Kidney epithelial cell (primary cell): ENCODE measurements around the gene ADCY3. TPM values are rescaled to one million over a fixed set of nuclear protein-coding genes. Genes with fewer than 3 reads are reported as not detected.

Experiments used
- DNase-seq: peaks from one replicate; pipeline ENCODE4 v3.0.0-alpha.2; 2010; ENCODE audit warnings: low read depth
- H3K27me3 ChIP-seq: 2 replicates; pipeline ENCODE4 v1.6.0; 2011; ENCODE audit warnings: low read length; ENCODE audit not compliant: control insufficient read depth, insufficient read depth
- H3K36me3 ChIP-seq: 2 replicates; pipeline ENCODE4 v1.5.1; 2011; ENCODE audit warnings: low read length; ENCODE audit not compliant: control insufficient read depth, insufficient read depth
- H3K4me3 ChIP-seq: 2 replicates; pipeline ENCODE4 v1.5.1; 2011; ENCODE audit warnings: low read depth, mild to moderate bottlenecking, control low read depth, low read length
- CTCF ChIP-seq: IDR thresholded peaks from 2 replicates; pipeline ENCODE4 v1.5.1; 2011; ENCODE audit warnings: mild to moderate bottlenecking, moderate library complexity, low read length, control low read depth, inconsistent platforms; ENCODE audit not compliant: insufficient read depth, poor library complexity, severe bottlenecking
- total RNA-seq: library from RNA; depleted of rRNA; stranded (reverse); fragments of >200 nt; gene quantifications from 2 replicates; pipeline ENCODE4 v1.2.3, GENCODE V29; 2015

ADCY3 gene
- total RNA-seq, 1 donor from 2014 or later = 24.5 TPM

GRCh38 chr2:24877067-24877466, 43.0 kb downstream of the ADCY3 start:
- Histone ChIP-seq H3K4me3 (no peak overlapping the region), H3K27me3 (no peaks in the 10 kb centered on the region), H3K36me3 (no peaks in the 10 kb centered on the region)
- no peak for DNase-seq
- no peak for TF ChIP-seq CTCF

GRCh38 chr2:24875901-24876300, 44.1 kb downstream of the ADCY3 start:
- H3K4me3 ChIP-seq = no peak overlapping the region
- no peak for DNase-seq
- no peaks in the 10 kb centered on the region for H3K36me3 ChIP-seq
- no peak for TF ChIP-seq CTCF
- no peaks in the 10 kb centered on the region for H3K27me3 ChIP-seq

GRCh38 chr2:24875272-24875671, 44.8 kb downstream of the ADCY3 start:
- DNase-seq = no peak
- Histone ChIP-seq H3K27me3 (no peaks in the 10 kb centered on the region), H3K4me3 (no peak overlapping the region), H3K36me3 (no peaks in the 10 kb centered on the region)
- no peak for TF ChIP-seq CTCF

- TF ChIP-seq CTCF = no peak
- DNase-seq = no peak
Measured at GRCh38 chr2:24874035-24874434, 46.0 kb downstream of the ADCY3 start.

GRCh38 chr2:24873619-24874018, 46.4 kb downstream of the ADCY3 start:
- Histone ChIP-seq H3K36me3 (no peaks in the 10 kb centered on the region), H3K4me3 (no peak overlapping the region), H3K27me3 (no peaks in the 10 kb centered on the region)
- no peak for TF ChIP-seq CTCF
- DNase-seq = no peak

More at GRCh38 chr2:24874035-24874434, 46.0 kb downstream of the ADCY3 start:
- Histone ChIP-seq H3K27me3 (no peaks in the 10 kb centered on the region), H3K36me3 (no peaks in the 10 kb centered on the region), H3K4me3 (no peak overlapping the region)

GRCh38 chr2:24872344-24873115, 47.5 kb downstream of the ADCY3 start:
- Histone ChIP-seq H3K27me3 (no peaks in the 10 kb centered on the region), H3K36me3 (no peaks in the 10 kb centered on the region), H3K4me3 (no peak overlapping the region)
- no peak for TF ChIP-seq CTCF
- no peak for DNase-seq
